T-helper 1 cell (primary cell): ENCODE results near the gene ESPNL.
"Not testable (repeated sequence)": the region's sequence is repeated elsewhere in the genome, so short reads cannot be mapped to it uniquely, and the experiment has no call there.

Experiments
- DNase-seq, 5 donors: peaks; one replicate each; pipeline ENCODE4 v3.0.0-alpha.2; 2012 to 2020

ESPNL gene

DNA sequence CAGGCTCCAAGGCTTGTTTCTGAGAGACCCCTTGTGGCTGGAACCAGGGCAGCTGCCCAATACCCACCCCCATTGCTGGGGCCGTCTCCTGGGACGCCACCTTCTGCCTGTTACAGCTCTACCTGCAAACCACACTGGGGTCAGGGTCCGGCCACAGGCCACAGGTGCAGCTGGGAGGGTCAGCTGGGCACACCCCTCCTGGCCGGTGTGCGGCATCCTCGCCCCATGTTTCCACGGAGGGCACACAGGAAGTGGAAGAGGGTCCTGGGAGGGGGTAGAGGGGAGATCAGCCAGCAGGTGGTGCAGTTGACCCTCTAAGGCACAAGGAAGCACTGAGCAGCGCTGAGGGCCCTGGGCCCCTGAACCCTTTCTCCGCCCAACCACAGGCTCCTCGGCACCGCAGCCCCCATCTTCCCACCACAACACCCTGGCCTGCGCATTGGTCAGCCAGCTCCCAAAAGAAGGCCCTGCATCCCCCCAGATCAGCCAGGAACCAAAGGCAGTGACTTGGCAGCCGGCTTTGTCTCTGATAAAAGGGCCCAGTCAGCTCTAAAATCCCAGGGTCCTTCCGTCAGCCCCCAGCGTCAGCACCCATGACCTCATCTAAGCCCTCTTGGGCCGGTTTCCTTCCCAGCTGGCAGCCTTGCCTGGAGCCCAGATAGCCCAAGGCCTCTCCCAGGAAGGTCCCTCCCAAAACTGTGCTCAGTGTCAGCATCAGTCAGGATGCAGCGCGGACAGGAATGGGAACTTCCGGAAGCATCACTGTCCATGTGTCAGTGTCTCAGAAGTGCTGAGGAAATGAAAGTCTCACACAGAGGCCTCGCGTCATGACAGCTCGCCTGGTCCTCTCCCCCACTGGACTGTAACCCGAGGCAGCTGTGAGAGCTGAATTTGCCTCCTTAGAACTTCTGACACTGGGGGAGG, 60.3 kb downstream of the ESPNL start:
- peak in 1 of 5 donors; percentile 9 for DNase-seq

DNA sequence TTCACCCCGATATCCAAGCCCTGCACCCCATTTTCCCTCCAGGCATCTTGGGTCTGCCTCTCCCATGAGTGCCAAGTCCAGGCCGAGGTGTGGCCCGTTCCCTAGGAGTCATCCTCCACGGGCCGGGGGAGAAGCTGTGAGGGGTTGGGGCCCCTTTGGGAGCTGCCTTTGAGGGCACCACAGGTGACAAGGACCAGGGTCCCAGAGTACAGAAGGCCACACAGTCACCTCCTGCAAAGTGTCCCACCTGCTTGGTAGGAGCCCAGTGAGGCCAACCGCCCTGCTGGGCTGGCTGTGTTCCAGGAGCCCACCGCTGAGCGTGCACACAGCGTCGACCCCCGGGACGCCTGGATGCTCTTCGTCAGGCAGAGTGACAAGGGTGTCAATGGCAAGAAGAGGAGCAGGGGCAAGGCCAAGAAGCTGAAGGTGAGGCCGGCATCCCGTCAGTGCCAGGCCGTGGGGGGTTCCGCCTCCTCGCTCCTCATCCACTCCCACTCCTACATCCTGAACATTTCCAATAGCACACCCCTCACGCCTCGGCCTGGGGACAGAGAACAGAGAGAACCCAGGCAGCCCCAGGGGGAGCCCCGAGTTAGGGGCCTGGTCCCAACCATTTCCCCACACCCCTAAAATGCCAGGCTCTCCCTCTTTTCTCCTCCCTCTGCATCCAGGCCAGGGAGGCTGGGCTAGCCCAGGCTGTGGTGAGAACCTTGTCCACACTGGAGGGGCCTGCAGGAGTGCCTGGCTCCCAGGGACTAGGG, 61.3 kb downstream of the ESPNL start:
- peak in 1 of 5 donors; percentile 10 for DNase-seq

GRCh38 chr2:238162251-238162845, 62.2 kb downstream of the ESPNL start:
- DNase-seq = no peak

DNA sequence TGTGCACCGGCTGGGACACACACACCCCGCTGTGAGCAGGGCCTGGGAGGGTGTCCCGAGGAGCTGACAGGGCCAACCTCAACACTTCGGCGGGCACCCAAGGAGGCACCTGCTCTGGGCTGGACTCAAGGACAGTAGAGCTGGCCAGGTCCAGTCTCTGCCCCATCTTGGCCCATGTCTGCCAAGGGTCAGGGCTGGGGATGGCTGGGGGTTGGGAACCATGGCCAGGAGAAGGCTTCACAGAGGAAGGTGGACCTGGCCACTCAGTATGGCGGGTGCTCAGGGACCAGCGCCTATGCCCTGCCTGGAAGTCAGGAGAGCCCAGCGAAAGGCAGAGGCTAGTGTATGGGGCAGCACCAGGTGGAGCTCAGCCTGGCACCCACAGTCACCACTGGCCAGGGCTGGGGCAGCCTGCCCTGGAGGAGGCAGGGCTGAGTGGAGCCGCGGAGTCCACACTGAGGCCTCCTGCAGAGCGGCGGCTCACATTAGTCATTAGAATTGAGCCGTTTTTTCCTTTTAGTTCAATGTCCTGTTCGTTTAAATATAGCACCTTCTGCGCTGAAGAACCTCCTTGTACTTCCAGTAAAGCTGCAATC, 62.8 kb downstream of the ESPNL start:
- DNase-seq = peak in 1 of 5 donors; percentile 7

GRCh38 chr2:238163481-238164198, 63.5 kb downstream of the ESPNL start:
- DNase-seq = peak in 1 of 5 donors; percentile 6

DNA sequence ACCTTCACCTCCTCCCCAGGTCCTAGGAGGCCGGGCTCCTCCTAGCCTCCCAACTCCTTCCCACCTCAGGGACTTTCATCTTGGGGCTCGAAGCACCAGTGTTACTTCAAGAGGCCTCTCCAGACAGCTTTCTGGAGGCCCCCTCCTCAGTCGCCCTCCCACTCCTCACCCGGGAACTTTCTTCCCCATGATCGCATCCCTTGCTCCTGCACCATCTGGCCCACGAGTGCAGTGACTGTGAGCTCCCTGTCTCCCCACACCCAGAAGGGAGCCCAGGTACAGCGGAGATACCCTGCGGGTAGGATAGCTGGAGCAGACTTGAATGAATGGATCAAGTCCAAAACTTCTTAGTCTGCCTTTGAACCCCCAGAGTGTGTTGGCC, 64.8 kb downstream of the ESPNL start:
- no peak for DNase-seq

- DNase-seq = no peak
These were observed 65.3 kb downstream of the ESPNL start for GRCh38 chr2:238165288-238165921.

GRCh38 chr2:238166391-238167343, 66.5 kb downstream of the ESPNL start:
- DNase-seq = no peak

DNA sequence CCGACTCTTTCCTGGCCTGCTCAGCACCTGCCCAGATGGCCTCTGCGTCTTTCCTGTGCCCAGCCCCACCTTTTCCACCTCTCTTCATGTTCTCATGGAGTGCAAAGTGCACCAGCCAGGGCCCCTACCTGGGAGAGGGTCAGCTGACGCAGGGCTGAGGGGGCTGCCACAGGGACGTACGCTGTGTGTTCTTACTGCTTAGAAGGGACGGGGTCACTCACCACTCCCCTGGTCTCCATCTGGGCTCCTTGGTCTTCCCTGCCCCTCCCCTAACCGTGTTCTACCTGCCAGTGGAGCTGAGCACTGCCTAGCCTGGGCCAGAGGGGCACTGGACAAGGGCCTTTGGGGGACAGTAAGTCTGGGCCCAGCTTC, 67.2 kb downstream of the ESPNL start:
- DNase-seq = no peak

DNA sequence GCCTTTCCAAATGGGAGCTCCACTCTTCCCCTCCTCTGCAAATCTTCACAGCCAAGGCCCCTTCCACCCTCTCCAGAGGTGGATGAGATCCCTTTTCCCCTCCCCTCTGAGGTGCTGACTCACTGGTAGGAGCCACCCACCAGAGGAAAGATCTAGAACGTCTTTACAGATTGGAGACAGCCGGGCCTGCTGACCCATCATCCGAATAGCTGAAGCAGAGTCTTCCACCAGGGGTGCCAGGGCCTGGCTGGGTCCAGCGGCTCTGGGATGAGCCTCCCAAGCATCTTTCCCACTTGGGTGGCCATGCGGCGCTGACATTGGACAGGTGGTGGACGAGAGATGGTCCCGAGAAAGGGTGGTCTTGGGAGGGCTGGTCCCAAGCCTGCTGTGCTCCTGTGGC, 67.6 kb downstream of the ESPNL start:
- no peak for DNase-seq

DNA sequence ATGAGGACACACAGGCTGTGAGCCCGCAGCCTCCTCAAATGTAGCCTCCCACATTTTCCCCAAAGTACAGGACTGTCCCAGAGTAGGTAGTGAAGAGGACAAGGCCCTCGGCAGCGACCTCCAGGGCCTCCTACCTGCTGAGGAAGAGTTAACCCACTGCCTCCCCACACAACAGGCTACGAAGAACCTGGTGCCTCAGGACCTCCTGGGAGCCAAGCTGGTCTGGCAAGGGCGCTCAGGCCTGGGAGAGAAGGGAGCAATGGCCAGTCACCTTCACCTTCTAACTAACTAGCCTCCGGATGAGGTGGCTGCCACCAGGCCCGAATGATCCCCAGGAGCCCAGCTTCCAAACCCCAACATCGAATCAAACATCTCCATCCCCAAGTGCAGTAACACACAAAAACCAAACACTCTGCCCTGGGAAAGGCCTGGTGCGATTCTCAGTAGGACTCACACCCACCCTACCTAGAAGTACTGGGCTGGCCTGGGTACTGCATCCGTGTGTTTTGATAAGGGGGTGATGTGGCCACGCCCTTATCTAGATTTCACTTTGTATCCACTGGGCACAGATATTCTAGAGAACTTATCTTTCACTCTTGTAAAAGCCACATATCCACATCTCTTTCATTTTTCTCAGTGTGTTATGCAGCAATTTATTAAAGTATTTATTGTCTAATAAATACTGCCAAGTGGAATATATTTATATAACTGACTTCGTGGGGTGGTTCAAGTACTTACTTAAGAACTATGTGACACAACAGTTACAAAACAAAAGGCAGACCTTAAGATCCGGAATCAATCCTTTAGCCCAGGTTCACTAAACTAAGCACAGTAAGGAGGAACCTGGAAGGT, 68.3 kb downstream of the ESPNL start:
- no peak for DNase-seq

- DNase-seq = no peak
These were observed 69.0 kb downstream of the ESPNL start for GRCh38 chr2:238169048-238169707.

GRCh38 chr2:238169708-238170251, 69.6 kb downstream of the ESPNL start:
- DNase-seq = no peak

- DNase-seq = no peak
These were observed 70.4 kb downstream of the ESPNL start for GRCh38 chr2:238170386-238171071.

DNA sequence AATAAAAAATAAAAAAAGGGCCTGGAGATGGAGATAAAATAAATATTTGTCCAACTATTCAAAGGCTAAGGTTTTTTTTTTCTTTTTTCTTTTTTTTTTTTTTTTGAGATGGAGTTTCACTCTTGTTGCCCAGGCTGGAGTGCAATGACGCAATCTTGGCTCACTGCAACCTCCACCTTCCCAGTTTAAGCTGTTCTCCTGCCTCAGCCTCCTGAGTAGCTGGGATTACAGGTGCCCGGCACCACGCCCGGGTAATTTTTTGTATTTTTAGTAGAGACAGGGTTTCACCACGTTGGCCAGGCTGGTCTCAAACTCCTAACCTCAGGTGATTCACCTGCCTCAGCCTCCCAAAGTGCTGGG, 70.9 kb downstream of the ESPNL start:
- DNase-seq = not testable (repeated sequence)

DNA sequence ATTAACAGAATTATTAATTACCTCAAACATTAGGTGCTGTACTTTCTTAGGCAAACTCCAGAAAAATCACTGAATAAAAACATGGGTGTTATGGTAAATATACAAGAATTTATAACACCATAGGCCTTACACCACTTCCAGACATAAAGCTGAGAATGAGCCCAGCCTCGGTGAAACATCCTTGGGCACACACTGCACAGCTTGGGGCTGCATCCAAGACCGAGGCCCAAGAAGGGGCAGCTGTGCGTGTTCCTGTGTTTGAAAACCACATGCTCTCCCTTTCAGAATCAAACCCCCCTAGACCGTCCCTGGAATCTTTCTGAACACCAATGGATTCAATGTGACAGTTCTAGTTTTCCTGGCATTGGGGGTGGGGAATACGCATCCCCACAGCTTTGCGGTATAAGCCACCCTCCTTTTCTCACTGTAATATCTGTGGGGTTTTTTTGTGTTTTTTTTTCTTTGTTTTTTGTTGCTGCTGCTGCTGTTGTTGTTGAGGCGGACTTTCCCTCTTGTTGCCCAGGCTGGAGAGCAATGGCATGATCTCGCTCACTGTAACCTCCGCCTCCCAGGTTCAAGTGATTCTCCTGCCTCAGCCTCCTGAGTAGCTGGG, 71.5 kb downstream of the ESPNL start:
- no peak for DNase-seq

DNA sequence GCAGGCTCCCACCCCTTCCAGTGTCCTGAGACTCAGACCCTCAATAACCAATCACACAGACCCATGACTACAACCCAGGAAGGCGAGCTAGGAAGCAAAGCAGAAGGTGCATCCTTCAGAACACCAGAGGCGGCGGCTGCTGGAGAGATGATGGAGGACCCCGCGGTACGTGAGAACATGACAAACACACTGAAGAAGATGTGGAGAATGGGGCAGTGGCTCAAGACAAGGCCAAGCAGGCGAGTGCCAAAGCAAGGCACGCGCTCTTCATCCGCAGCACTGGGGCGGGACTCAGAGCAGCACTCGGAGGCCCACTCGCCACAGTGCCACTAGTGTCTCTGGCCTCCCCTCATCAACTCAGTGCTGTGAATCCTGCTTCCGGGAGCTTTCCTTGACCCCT, 72.3 kb downstream of the ESPNL start:
- DNase-seq = no peak

GRCh38 chr2:238173692-238174091, 73.6 kb downstream of the ESPNL start:
- DNase-seq = no peak
